ENCODE data around the gene MOCS2.

MOCS2 gene

GRCh38 chr5:53084546-53085255 lies 24.9 kb downstream of the MOCS2 start:
- TF ChIP-seq CTCF (IDR thresholded peaks at IDR 0.05): no peak
- no peak overlapping the region for H3K4me3 Mint-ChIP-seq
- no peaks in the 10 kb centered on the region for H3K9me3 Mint-ChIP-seq
- no peak for DNase-seq
- no peak overlapping the region for H3K27ac Mint-ChIP-seq
- H3K4me1 Mint-ChIP-seq: peaks cover 5% of the 10 kb centered on the region
- H3K27me3 Mint-ChIP-seq (ENCODE audit: low read depth, poor library complexity): no peaks in the 10 kb centered on the region
- H3K36me3 Mint-ChIP-seq (ENCODE audit: low read depth): no peaks in the 10 kb centered on the region

- H3K4me1 Mint-ChIP-seq: peaks cover 5% of the 10 kb centered on the region
- H3K27me3 Mint-ChIP-seq (ENCODE audit: low read depth, poor library complexity): no peaks in the 10 kb centered on the region
- TF ChIP-seq CTCF (IDR thresholded peaks at IDR 0.05): no peak
- H3K27ac Mint-ChIP-seq: no peak overlapping the region
- H3K4me3 Mint-ChIP-seq: no peak overlapping the region
- no peaks in the 10 kb centered on the region for H3K36me3 Mint-ChIP-seq (ENCODE audit: low read depth)
- DNase-seq: no peak
- no peaks in the 10 kb centered on the region for H3K9me3 Mint-ChIP-seq
These were observed 25.6 kb downstream of the MOCS2 start for GRCh38 chr5:53083927-53084326.

- no peak for DNase-seq
- Mint-ChIP-seq H3K9me3 (no peaks in the 10 kb centered on the region), H3K36me3 (ENCODE audit: low read depth) (no peaks in the 10 kb centered on the region), H3K27me3 (ENCODE audit: low read depth, poor library complexity) (peaks cover 6% of the 10 kb centered on the region), H3K4me3 (no peak overlapping the region), H3K4me1 (peaks cover 5% of the 10 kb centered on the region), H3K27ac (no peak overlapping the region)
- TF ChIP-seq CTCF (IDR thresholded peaks at IDR 0.05): no peak
These were observed 29.3 kb downstream of the MOCS2 start for GRCh38 chr5:53080271-53080670.

GRCh38 chr5:53076014-53076583 lies 33.5 kb downstream of the MOCS2 start:
- Mint-ChIP-seq H3K36me3 (ENCODE audit: low read depth) (no peaks in the 10 kb centered on the region), H3K9me3 (no peaks in the 10 kb centered on the region), H3K4me1 (peaks cover 6% of the 10 kb centered on the region), H3K27ac (no peak overlapping the region), H3K27me3 (ENCODE audit: low read depth, poor library complexity) (peaks cover 6% of the 10 kb centered on the region), H3K4me3 (no peak overlapping the region)
- no peak for TF ChIP-seq CTCF (IDR thresholded peaks at IDR 0.05)
- DNase-seq: no peak

GRCh38 chr5:53073348-53073747 lies 36.2 kb downstream of the MOCS2 start:
- peaks cover 5% of the 10 kb centered on the region for H3K27me3 Mint-ChIP-seq (ENCODE audit: low read depth, poor library complexity)
- H3K36me3 Mint-ChIP-seq (ENCODE audit: low read depth): no peaks in the 10 kb centered on the region
- H3K27ac Mint-ChIP-seq: no peak overlapping the region
- no peak overlapping the region for H3K4me3 Mint-ChIP-seq
- peak; percentile 3 for DNase-seq
- H3K4me1 Mint-ChIP-seq: peaks cover 6% of the 10 kb centered on the region
- H3K9me3 Mint-ChIP-seq: no peaks in the 10 kb centered on the region
- no peak for TF ChIP-seq CTCF (IDR thresholded peaks at IDR 0.05)

- peaks cover 6% of the 10 kb centered on the region for H3K4me1 Mint-ChIP-seq
- H3K4me3 Mint-ChIP-seq: no peak overlapping the region
- DNase-seq: no peak
- no peaks in the 10 kb centered on the region for H3K36me3 Mint-ChIP-seq (ENCODE audit: low read depth)
- no peaks in the 10 kb centered on the region for H3K9me3 Mint-ChIP-seq
- H3K27ac Mint-ChIP-seq: no peak overlapping the region
- no peak for TF ChIP-seq CTCF (IDR thresholded peaks at IDR 0.05)
- H3K27me3 Mint-ChIP-seq (ENCODE audit: low read depth, poor library complexity): peaks cover 2% of the 10 kb centered on the region
These were observed 37.8 kb downstream of the MOCS2 start for GRCh38 chr5:53071738-53072137.

Measured in nephron progenitor cell (in vitro differentiated cells).